ENCODE data around the gene QKI.

Gene QKI

GRCh38 chr6:163533443-163533842 is 118.9 kb downstream of the QKI start (continued):
- TF ChIP-seq ZSCAN5A (tag by site-specific recombination; IDR thresholded peaks at IDR 0.05) = no peak
- TF ChIP-seq ZNF239 (tag by site-specific recombination; IDR thresholded peaks at IDR 0.05) = no peak
- no peak for TF ChIP-seq ZNF341 (tag by site-specific recombination; IDR thresholded peaks at IDR 0.05; ENCODE audit: low read depth)
- no peak for TF ChIP-seq MYNN (tag by site-specific recombination; IDR thresholded peaks at IDR 0.05; ENCODE audit: borderline replicate concordance)
- TF ChIP-seq MZF1 (tag by site-specific recombination; IDR thresholded peaks at IDR 0.05; ENCODE audit: borderline replicate concordance) = no peak
- TF ChIP-seq ZFP37 (tag by site-specific recombination; IDR thresholded peaks at IDR 0.05) = no peak
- TF ChIP-seq ZNF510 (tag by site-specific recombination; IDR thresholded peaks at IDR 0.05; ENCODE audit: insufficient replicate concordance) = no peak
- TF ChIP-seq ZBTB17 (tag by site-specific recombination; IDR thresholded peaks at IDR 0.05) = peak; percentile 21; the same call in 1 of the 2 replicates
- TF ChIP-seq ZNF10 (tag by site-specific recombination; IDR thresholded peaks at IDR 0.05) = no peak
- no peak for TF ChIP-seq ZNF362 (tag by site-specific recombination; IDR thresholded peaks at IDR 0.05)
- TF ChIP-seq, protein P1, sequence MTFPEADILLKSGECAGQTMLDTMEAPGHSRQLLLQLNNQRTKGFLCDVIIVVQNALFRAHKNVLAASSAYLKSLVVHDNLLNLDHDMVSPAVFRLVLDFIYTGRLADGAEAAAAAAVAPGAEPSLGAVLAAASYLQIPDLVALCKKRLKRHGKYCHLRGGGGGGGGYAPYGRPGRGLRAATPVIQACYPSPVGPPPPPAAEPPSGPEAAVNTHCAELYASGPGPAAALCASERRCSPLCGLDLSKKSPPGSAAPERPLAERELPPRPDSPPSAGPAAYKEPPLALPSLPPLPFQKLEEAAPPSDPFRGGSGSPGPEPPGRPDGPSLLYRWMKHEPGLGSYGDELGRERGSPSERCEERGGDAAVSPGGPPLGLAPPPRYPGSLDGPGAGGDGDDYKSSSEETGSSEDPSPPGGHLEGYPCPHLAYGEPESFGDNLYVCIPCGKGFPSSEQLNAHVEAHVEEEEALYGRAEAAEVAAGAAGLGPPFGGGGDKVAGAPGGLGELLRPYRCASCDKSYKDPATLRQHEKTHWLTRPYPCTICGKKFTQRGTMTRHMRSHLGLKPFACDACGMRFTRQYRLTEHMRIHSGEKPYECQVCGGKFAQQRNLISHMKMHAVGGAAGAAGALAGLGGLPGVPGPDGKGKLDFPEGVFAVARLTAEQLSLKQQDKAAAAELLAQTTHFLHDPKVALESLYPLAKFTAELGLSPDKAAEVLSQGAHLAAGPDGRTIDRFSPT (tag by site-specific recombination; IDR thresholded peaks at IDR 0.05) = peak; percentile 77
- no peak for TF ChIP-seq HOXD13 (CRISPR knock-in tag; IDR thresholded peaks at IDR 0.05; ENCODE audit: borderline replicate concordance)
- TF ChIP-seq ZNF677 (tag by site-specific recombination; IDR thresholded peaks at IDR 0.05) = no peak
- TF ChIP-seq PRDM6 (tag by site-specific recombination; IDR thresholded peaks at IDR 0.05) = peak; percentile 78
- TF ChIP-seq HOXC10 (CRISPR knock-in tag; IDR thresholded peaks at IDR 0.05) = no peak
- TF ChIP-seq SP3 (tag by site-specific recombination; IDR thresholded peaks at IDR 0.05) = no peak
- TF ChIP-seq ZNF843 (tag by site-specific recombination; IDR thresholded peaks at IDR 0.05) = no peak
- no peak for TF ChIP-seq ZNF394 (tag by site-specific recombination; IDR thresholded peaks at IDR 0.05; ENCODE audit: borderline replicate concordance)
- 0 out of 2 replicates have a peak, but pooled peaks have one; percentile 34 for TF ChIP-seq ZNF24 (tag by site-specific recombination; IDR thresholded peaks at IDR 0.05)
- TF ChIP-seq ZNF768 (tag by site-specific recombination; IDR thresholded peaks at IDR 0.05) = no peak
- TF ChIP-seq, protein P2, sequence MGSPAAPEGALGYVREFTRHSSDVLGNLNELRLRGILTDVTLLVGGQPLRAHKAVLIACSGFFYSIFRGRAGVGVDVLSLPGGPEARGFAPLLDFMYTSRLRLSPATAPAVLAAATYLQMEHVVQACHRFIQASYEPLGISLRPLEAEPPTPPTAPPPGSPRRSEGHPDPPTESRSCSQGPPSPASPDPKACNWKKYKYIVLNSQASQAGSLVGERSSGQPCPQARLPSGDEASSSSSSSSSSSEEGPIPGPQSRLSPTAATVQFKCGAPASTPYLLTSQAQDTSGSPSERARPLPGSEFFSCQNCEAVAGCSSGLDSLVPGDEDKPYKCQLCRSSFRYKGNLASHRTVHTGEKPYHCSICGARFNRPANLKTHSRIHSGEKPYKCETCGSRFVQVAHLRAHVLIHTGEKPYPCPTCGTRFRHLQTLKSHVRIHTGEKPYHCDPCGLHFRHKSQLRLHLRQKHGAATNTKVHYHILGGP (tag by site-specific recombination; IDR thresholded peaks at IDR 0.05) = no peak
- TF ChIP-seq KLF16 (tag by site-specific recombination; IDR thresholded peaks at IDR 0.05) = no peak
- no peak for TF ChIP-seq ZNF747 (tag by site-specific recombination; IDR thresholded peaks at IDR 0.05)
- no peak for TF ChIP-seq ZNF549 (tag by site-specific recombination; IDR thresholded peaks at IDR 0.05)
- no peak for TF ChIP-seq ZBTB49 (tag by site-specific recombination; IDR thresholded peaks at IDR 0.05; ENCODE audit: low read depth)
- no peak for TF ChIP-seq ZNF529 (tag by site-specific recombination; IDR thresholded peaks at IDR 0.05; ENCODE audit: insufficient replicate concordance)
- TF ChIP-seq, protein P3, sequence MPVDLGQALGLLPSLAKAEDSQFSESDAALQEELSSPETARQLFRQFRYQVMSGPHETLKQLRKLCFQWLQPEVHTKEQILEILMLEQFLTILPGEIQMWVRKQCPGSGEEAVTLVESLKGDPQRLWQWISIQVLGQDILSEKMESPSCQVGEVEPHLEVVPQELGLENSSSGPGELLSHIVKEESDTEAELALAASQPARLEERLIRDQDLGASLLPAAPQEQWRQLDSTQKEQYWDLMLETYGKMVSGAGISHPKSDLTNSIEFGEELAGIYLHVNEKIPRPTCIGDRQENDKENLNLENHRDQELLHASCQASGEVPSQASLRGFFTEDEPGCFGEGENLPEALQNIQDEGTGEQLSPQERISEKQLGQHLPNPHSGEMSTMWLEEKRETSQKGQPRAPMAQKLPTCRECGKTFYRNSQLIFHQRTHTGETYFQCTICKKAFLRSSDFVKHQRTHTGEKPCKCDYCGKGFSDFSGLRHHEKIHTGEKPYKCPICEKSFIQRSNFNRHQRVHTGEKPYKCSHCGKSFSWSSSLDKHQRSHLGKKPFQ (tag by site-specific recombination; IDR thresholded peaks at IDR 0.05) = no peak
- no peak for TF ChIP-seq ZNF416 (tag by site-specific recombination; IDR thresholded peaks at IDR 0.05)
- no peak for TF ChIP-seq KLF1 (tag by site-specific recombination; IDR thresholded peaks at IDR 0.05)
- TF ChIP-seq ZXDB (tag by site-specific recombination; IDR thresholded peaks at IDR 0.05) = peak; percentile 60; the same call in 1 of the 2 replicates

Data from HEK293 (cell line).